H1 (cell line): ENCODE results near the gene DNAH10. TPM values are rescaled to one million over a fixed set of nuclear protein-coding genes. Genes with fewer than 3 reads are reported as not detected.

Source experiments
- CTCF ChIA-PET: fragments of 300-600 bp; sonication (Branson Sonifier 250); formaldehyde crosslinking; loops from one replicate; lab custom pipeline; 2021; ENCODE audit not compliant: partially characterized antibody; lab: Charles Lee
- POLR2A ChIA-PET: fragments of 300-600 bp; sonication (Branson Sonifier 250); formaldehyde crosslinking; loops from one replicate; lab custom pipeline; 2021; ENCODE audit warnings: inconsistent platforms; ENCODE audit not compliant: partially characterized antibody; lab: Charles Lee
- DNase-seq, 2 experiments: peaks; one replicate each; pipeline versions ENCODE4 v3.0.0 to v3.0.0-alpha.2; 2010 to 2022; ENCODE audit warnings: low spot score in 2 of 2, low read depth in 1 of 2, mixed read lengths in 1 of 2
- FAIRE-seq: peaks from 2 replicates; lab custom pipeline; 2011; peaks lifted over from hg19 to GRCh38; lab: Jason Lieb, UNC
- H2AFZ ChIP-seq: 2 replicates; pipeline ENCODE4 v1.8.1; 2012; ENCODE audit warnings: low read length, inconsistent platforms
- H2AK5ac ChIP-seq: 2 replicates; pipeline ENCODE4 v1.6.1; 2013; ENCODE audit warnings: low read depth, low read length
- H2BK120ac ChIP-seq: replicated peaks from 2 replicates; pipeline ENCODE3; 2013; ENCODE audit warnings: low read depth, low read length, inconsistent platforms
- H2BK12ac ChIP-seq: 2 replicates; pipeline ENCODE4 v1.6.1; 2013; ENCODE audit warnings: low read depth, low read length
- H2BK15ac ChIP-seq: 2 replicates; pipeline ENCODE4 v1.6.1; 2013; ENCODE audit warnings: low read length
- H2BK20ac ChIP-seq: 2 replicates; pipeline ENCODE4 v1.6.1; 2013; ENCODE audit warnings: low read length
- H2BK5ac ChIP-seq: 2 replicates; pipeline ENCODE4 v1.6.1; 2013; ENCODE audit warnings: low read depth, low read length
- H3K14ac ChIP-seq: 2 replicates; pipeline ENCODE4 v1.6.1; 2013; ENCODE audit warnings: inconsistent platforms; ENCODE audit not compliant: insufficient read length
- H3K18ac ChIP-seq: 2 replicates; pipeline ENCODE4 v1.6.1; 2013; ENCODE audit warnings: low read length; ENCODE audit errors: extremely low read depth
- H3K23ac ChIP-seq: 2 replicates; pipeline ENCODE4 v1.6.1; 2013; ENCODE audit warnings: inconsistent platforms; ENCODE audit not compliant: insufficient read length
- H3K23me2 ChIP-seq: 2 replicates; pipeline ENCODE4 v1.6.1; 2013; ENCODE audit warnings: low read depth, low read length
- H3K27ac ChIP-seq: 2 replicates; pipeline ENCODE4 v1.6.1; 2011; ENCODE audit warnings: low read depth, low read length, inconsistent platforms
- H3K27me3 ChIP-seq, 4 experiments: replicated peaks in 1 of 4; 1 replicate in 1 of 4; 2 replicates in 3 of 4; pipeline versions ENCODE4 v1.6.1 to v1.8.1; 2011 to 2013; ENCODE audit warnings: low read length in 3 of 4, mild to moderate bottlenecking in 3 of 4, inconsistent platforms in 2 of 4, mixed read lengths in 2 of 4, moderate library complexity in 1 of 4; ENCODE audit not compliant: control insufficient read depth in 3 of 4, insufficient read depth in 3 of 4; ENCODE audit errors: extremely low read depth in 1 of 4
- H3K36me3 ChIP-seq, 4 experiments: 2 replicates each; pipeline versions ENCODE4 v1.6.1 to v1.8.1; 2011 to 2013; ENCODE audit warnings: mild to moderate bottlenecking in 4 of 4, low read length in 3 of 4, moderate library complexity in 2 of 4, control low read depth in 1 of 4, inconsistent platforms in 1 of 4; ENCODE audit not compliant: insufficient read depth in 4 of 4, control insufficient read depth in 2 of 4
- H3K4ac ChIP-seq: replicated peaks from 2 replicates; pipeline ENCODE3; 2013; ENCODE audit warnings: low read length, low read depth, mixed read lengths, inconsistent platforms; ENCODE audit not compliant: insufficient read length
- H3K4me1 ChIP-seq, 4 experiments: replicated peaks in 1 of 4; 1 replicate in 1 of 4; 2 replicates in 3 of 4; pipeline versions ENCODE4 v1.6.1 to v1.8.1; 2011 to 2013; ENCODE audit warnings: low read length in 3 of 4, inconsistent platforms in 2 of 4, mixed read lengths in 1 of 4; ENCODE audit not compliant: insufficient read depth in 4 of 4, control insufficient read depth in 3 of 4
- H3K4me2 ChIP-seq, 2 experiments: 2 replicates each; pipeline versions ENCODE4 v1.6.1 to v1.8.1; 2011 to 2013; ENCODE audit warnings: low read depth in 2 of 2, low read length in 2 of 2, control low read depth in 1 of 2, inconsistent platforms in 1 of 2, mild to moderate bottlenecking in 1 of 2; ENCODE audit not compliant: insufficient read depth in 1 of 2
- H3K4me3 ChIP-seq, 4 experiments: fragments of 200-600, 300-600 bp in 1 of 4; sonication (generic), shearing (Covaris generic), sonication (Bioruptor Twin) in 1 of 4; 2 replicates each; pipeline versions ENCODE4 v1.5.1 to v1.8.1; 2011 to 2016; ENCODE audit warnings: low read length in 4 of 4, low read depth in 3 of 4, control low read depth in 2 of 4, inconsistent platforms in 2 of 4, mild to moderate bottlenecking in 2 of 4, mixed read lengths in 1 of 4, moderate library complexity in 1 of 4; ENCODE audit not compliant: insufficient read depth in 2 of 4; ENCODE audit errors: extremely low read depth in 1 of 4
- H3K56ac ChIP-seq: replicated peaks from 2 replicates; pipeline ENCODE3; 2013; ENCODE audit warnings: low read depth, mild to moderate bottlenecking, mixed read lengths, low read length, inconsistent platforms; ENCODE audit not compliant: insufficient read length
- H3K79me1 ChIP-seq: 2 replicates; pipeline ENCODE4 v1.6.1; 2013; ENCODE audit warnings: low read depth, low read length, control low read depth
- H3K79me2 ChIP-seq, 2 experiments: 2 replicates each; pipeline versions ENCODE4 v1.6.1 to v1.8.1; 2012 to 2013; ENCODE audit warnings: low read length in 2 of 2, mild to moderate bottlenecking in 2 of 2, inconsistent platforms in 1 of 2; ENCODE audit not compliant: insufficient read depth in 2 of 2, control insufficient read depth in 1 of 2
- H3K9ac ChIP-seq, 4 experiments: replicated peaks in 1 of 4; 1 replicate in 1 of 4; 2 replicates in 3 of 4; pipeline versions ENCODE4 v1.6.1 to v1.8.1; 2011 to 2013; ENCODE audit warnings: low read depth in 3 of 4, low read length in 3 of 4, control low read depth in 2 of 4, mild to moderate bottlenecking in 2 of 4, moderate library complexity in 2 of 4, inconsistent platforms in 1 of 4; ENCODE audit errors: extremely low read depth in 1 of 4
- H3K9me3 ChIP-seq, 2 experiments: 2 replicates each; pipeline versions ENCODE4 v1.6.1 to v1.8.1; 2012 to 2013; ENCODE audit warnings: mild to moderate bottlenecking in 2 of 2, moderate library complexity in 2 of 2, control low read depth in 1 of 2, inconsistent platforms in 1 of 2, low read depth in 1 of 2, low read length in 1 of 2, mixed read lengths in 1 of 2; ENCODE audit not compliant: insufficient read depth in 2 of 2
- H4K20me1 ChIP-seq, 2 experiments: replicated peaks in 1 of 2; 2 replicates each; pipeline versions ENCODE3 to v1.8.1; 2011 to 2013; ENCODE audit warnings: inconsistent platforms in 2 of 2, low read length in 2 of 2, mild to moderate bottlenecking in 1 of 2; ENCODE audit not compliant: insufficient read depth in 2 of 2, control insufficient read depth in 1 of 2
- H4K5ac ChIP-seq: 2 replicates; pipeline ENCODE4 v1.6.1; 2013; ENCODE audit warnings: low read length, low read depth, mixed read lengths, inconsistent platforms; ENCODE audit not compliant: insufficient read length
- H4K8ac ChIP-seq: 2 replicates; pipeline ENCODE4 v1.8.0; 2013; ENCODE audit warnings: mild to moderate bottlenecking, moderate library complexity, low read length, inconsistent platforms; ENCODE audit not compliant: insufficient read depth; ENCODE audit errors: extremely low read depth
- H4K91ac ChIP-seq: replicated peaks from 2 replicates; pipeline ENCODE3; 2013; ENCODE audit warnings: low read length, mixed read lengths, inconsistent platforms; ENCODE audit not compliant: insufficient read length
- GABPA ChIP-seq: IDR thresholded peaks from 2 replicates; pipeline ENCODE4 v1.6.1; 2011; ENCODE audit warnings: mild to moderate bottlenecking, low read length, moderate library complexity, borderline replicate concordance; ENCODE audit not compliant: insufficient read depth
- KDM5A ChIP-seq: fragments of 200-600 bp; IDR thresholded peaks from 2 replicates; pipeline ENCODE4 v1.7.1; 2012; ENCODE audit warnings: mild to moderate bottlenecking, low read length, inconsistent platforms, mixed read lengths
- NANOG ChIP-seq: IDR thresholded peaks from 2 replicates; pipeline ENCODE4 v1.6.1; 2011; ENCODE audit warnings: low read length, low read depth, mild to moderate bottlenecking, inconsistent platforms; ENCODE audit not compliant: insufficient read depth, poor library complexity, severe bottlenecking
- NRF1 ChIP-seq: IDR thresholded peaks from 2 replicates; pipeline ENCODE4 v1.6.1; 2011; ENCODE audit warnings: mild to moderate bottlenecking, low read depth, low read length, improper control_type of control experiment
- POLR2A ChIP-seq, 2 experiments: IDR thresholded peaks; 1 replicate in 1 of 2; 2 replicates in 1 of 2; pipeline ENCODE4 v1.6.1; 2011; ENCODE audit warnings: low read depth in 2 of 2, low read length in 2 of 2, mild to moderate bottlenecking in 2 of 2; ENCODE audit errors: control extremely low read depth in 1 of 2
- RNF2 ChIP-seq: fragments of 200-900, 300-1000 bp; sonication (generic); IDR thresholded peaks from 2 replicates; pipeline ENCODE4 v1.7.1; 2016; ENCODE audit warnings: borderline replicate concordance, low read depth, mild to moderate bottlenecking, antibody characterized with exemption, low read length; ENCODE audit not compliant: poor library complexity, severe bottlenecking; ENCODE audit errors: missing control alignments
- RXRA ChIP-seq: IDR thresholded peaks from 2 replicates; pipeline ENCODE4 v1.6.1; 2011; ENCODE audit warnings: low read depth, mild to moderate bottlenecking, low read length, moderate library complexity; ENCODE audit not compliant: insufficient read depth
- TAF1 ChIP-seq: IDR thresholded peaks from 2 replicates; pipeline ENCODE4 v1.6.1; 2011; ENCODE audit warnings: mild to moderate bottlenecking, low read depth, low read length
- ZNF274 ChIP-seq: IDR thresholded peaks from 2 replicates; pipeline ENCODE4 v1.7.0; 2012; ENCODE audit warnings: low read length, borderline replicate concordance; ENCODE audit errors: extremely low read depth
- WGBS, 2 experiments: shearing (Covaris generic) in 1 of 2; methylation state at CpG; one replicate each; pipeline versions ENCODE4 v1.1.6 to v1.1.7; 2013 to 2015; ENCODE audit warnings: low lambda C conversion rate in 2 of 2, mixed read lengths in 2 of 2, inconsistent platforms in 1 of 2, low coverage in 1 of 2, missing lambda C conversion rate in 1 of 2; ENCODE audit not compliant: insufficient replicate concordance in 2 of 2, insufficient coverage in 1 of 2, insufficient read length in 1 of 2; ENCODE audit errors: extremely low coverage in 1 of 2, missing lambda C conversion rate in 1 of 2; 5-methylcytosine and 5-hydroxymethylcytosine counted together
- polyA plus RNA-seq, 7 experiments: library from polyadenylated mRNA; depleted of rRNA in 3 of 7; stranded (reverse) in 5 of 7; unstranded in 2 of 7; fragments of >200 nt in 5 of 7; fragments of 200-250 nt in 2 of 7; gene quantifications; 1 replicate in 5 of 7; 2 replicates in 1 of 7; 4 replicates in 1 of 7; pipeline versions ENCODE4 v1.2.1 to v1.2.3, GENCODE V29; 2011 to 2013; ENCODE audit warnings: missing spikeins in 2 of 7, mixed read lengths in 2 of 7
- total RNA-seq: library from RNA; stranded (reverse); fragmentation: NEBNext Ultra II Directional; extraction: Animal tissue kit (Norgen Biotek cat#: 25700); gene quantifications from 2 replicates; pipeline ENCODE4 v1.2.1, GENCODE V29; 2021
- TF ChIP-seq, protein P1 (sequence below): IDR thresholded peaks from 2 replicates; pipeline ENCODE4 v1.6.1; 2012; ENCODE audit warnings: inconsistent platforms
- TF ChIP-seq, protein P2 (sequence below): IDR thresholded peaks from 2 replicates; pipeline ENCODE4 v1.6.1; 2012; ENCODE audit warnings: low read length, inconsistent platforms

Gene DNAH10
- total and polyA plus RNA-seq, 2 of the 8 experiments (the other 6 are each of a cell fraction or from before 2014, with no cell fraction given) = 0.02 to 0.24 TPM

DNA sequence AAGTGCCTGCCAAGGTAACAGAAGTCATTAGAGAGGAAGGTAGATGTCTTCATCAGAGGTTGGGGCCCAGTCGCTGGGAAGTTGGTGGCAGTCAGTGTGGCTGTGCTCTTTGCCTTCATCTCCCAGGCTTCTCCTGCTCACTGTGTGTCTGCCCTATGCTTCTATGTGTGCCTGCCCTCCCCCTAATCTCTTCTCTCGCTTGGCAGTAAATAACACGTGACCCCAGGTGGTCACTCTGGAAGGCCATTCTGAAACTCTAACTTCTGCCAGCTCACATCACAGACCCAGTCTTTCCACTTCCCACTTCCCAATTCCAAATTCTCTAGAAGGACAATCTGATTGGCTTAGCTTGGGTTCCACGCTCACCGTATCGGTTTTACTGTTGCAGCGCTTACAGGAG lies 220.2 kb downstream of the DNAH10 start:
- peaks cover 9 to 15% of the 10 kb centered on the region in 2 experiments for H4K20me1 ChIP-seq
- no peak overlapping the region for H3K23ac ChIP-seq
- H2AK5ac ChIP-seq = no peak overlapping the region
- no peak overlapping the region for H3K56ac ChIP-seq
- peaks cover 0 to 5% (median 0%) of the 10 kb centered on the region in 4 experiments; a peak in 1 of 8 replicates for H3K36me3 ChIP-seq
- ChIA-PET CTCF (interaction anchor here (1.0 to 1.9 kb wide), 5 partner anchors 10 to 119 kb away, joined by 3 to 14 read pairs (median 3); no protein-coding TSS in a partner anchor), POLR2A (no interaction called here)
- DNase-seq = no peak
- no peak overlapping the region for H3K14ac ChIP-seq
- no peak overlapping the region for H2BK15ac ChIP-seq
- H3K4ac ChIP-seq = no peak overlapping the region
- H3K9me3 ChIP-seq = no peaks in the 10 kb centered on the region
- H3K4me3 ChIP-seq = no peak overlapping the region
- H2AFZ ChIP-seq = no peak overlapping the region
- no peak overlapping the region for H2BK5ac ChIP-seq
- H4K91ac ChIP-seq = no peak overlapping the region
- H3K23me2 ChIP-seq = no peaks in the 10 kb centered on the region
- no peaks in the 10 kb centered on the region; the same call in 1 of the 2 replicates for H3K79me1 ChIP-seq
- no peak overlapping the region for H3K27ac ChIP-seq
- H4K8ac ChIP-seq = no peak overlapping the region
- H3K27me3 ChIP-seq = no peaks in the 10 kb centered on the region
- H3K9ac ChIP-seq = no peak overlapping the region
- no peak overlapping the region for H2BK20ac ChIP-seq
- TF ChIP-seq ZNF274 (no peak), TAF1 (no peak), NANOG (no peak), RNF2 (no peak), KDM5A (no peak), NRF1 (no peak), GABPA (no peak), RXRA (no peak), POLR2A (IDR thresholded peaks at IDR 0.05; ENCODE audit: control extremely low read depth in 1 of 2, low read depth in 2 of 2, low read length in 2 of 2) (no peak)
- TF ChIP-seq, protein P1, sequence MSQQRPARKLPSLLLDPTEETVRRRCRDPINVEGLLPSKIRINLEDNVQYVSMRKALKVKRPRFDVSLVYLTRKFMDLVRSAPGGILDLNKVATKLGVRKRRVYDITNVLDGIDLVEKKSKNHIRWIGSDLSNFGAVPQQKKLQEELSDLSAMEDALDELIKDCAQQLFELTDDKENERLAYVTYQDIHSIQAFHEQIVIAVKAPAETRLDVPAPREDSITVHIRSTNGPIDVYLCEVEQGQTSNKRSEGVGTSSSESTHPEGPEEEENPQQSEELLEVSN = no peak
- TF ChIP-seq, protein P2, sequence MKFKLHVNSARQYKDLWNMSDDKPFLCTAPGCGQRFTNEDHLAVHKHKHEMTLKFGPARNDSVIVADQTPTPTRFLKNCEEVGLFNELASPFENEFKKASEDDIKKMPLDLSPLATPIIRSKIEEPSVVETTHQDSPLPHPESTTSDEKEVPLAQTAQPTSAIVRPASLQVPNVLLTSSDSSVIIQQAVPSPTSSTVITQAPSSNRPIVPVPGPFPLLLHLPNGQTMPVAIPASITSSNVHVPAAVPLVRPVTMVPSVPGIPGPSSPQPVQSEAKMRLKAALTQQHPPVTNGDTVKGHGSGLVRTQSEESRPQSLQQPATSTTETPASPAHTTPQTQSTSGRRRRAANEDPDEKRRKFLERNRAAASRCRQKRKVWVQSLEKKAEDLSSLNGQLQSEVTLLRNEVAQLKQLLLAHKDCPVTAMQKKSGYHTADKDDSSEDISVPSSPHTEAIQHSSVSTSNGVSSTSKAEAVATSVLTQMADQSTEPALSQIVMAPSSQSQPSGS = no peak
- no peaks in the 10 kb centered on the region for H3K4me1 ChIP-seq
- no peak overlapping the region for H4K5ac ChIP-seq
- no peak overlapping the region for H3K4me2 ChIP-seq
- no peak for FAIRE-seq
- H3K79me2 ChIP-seq = no peaks in the 10 kb centered on the region
- no peak overlapping the region for H2BK120ac ChIP-seq
- 82% methylated on average over 7 of the region's 7 CpGs; no CpG with 5 or more reads in 1 of the 2 experiments for WGBS, 2 experiments
- no peak overlapping the region for H3K18ac ChIP-seq
- H2BK12ac ChIP-seq = no peak overlapping the region
